H9 (cell line): Measurements from ENCODE around the gene MRPL28. TPM values are rescaled to one million over a fixed set of nuclear protein-coding genes. Genes with fewer than 3 reads are reported as not detected.
A peak's percentile ranks its signal among the peaks of the same experiment; 100 is the strongest.

Experiments used
- DNase-seq: peaks from one replicate; pipeline ENCODE4 v3.0.0-alpha.2; 2017
- H2AFZ ChIP-seq: one replicate; pipeline ENCODE4 v1.6.1; 2013; ENCODE audit warnings: mild to moderate bottlenecking, low read length, control low read depth, moderate library complexity
- H2AK5ac ChIP-seq: 2 replicates; pipeline ENCODE4 v1.6.1; 2013; ENCODE audit warnings: low read length, control low read depth, mixed read lengths; ENCODE audit not compliant: insufficient read length
- H2BK120ac ChIP-seq: one replicate; pipeline ENCODE4 v1.6.1; 2013; ENCODE audit warnings: low read depth, mild to moderate bottlenecking, low read length, control low read depth, inconsistent platforms; ENCODE audit not compliant: poor library complexity, severe bottlenecking
- H2BK12ac ChIP-seq: 2 replicates; pipeline ENCODE4 v1.6.1; 2013; ENCODE audit warnings: low read length, control low read depth, mixed read lengths, low read depth; ENCODE audit not compliant: insufficient read length
- H2BK15ac ChIP-seq: 2 replicates; pipeline ENCODE4 v1.6.1; 2013; ENCODE audit warnings: low read depth, low read length, control low read depth
- H2BK20ac ChIP-seq: one replicate; pipeline ENCODE4 v1.6.1; 2013; ENCODE audit warnings: low read depth, mild to moderate bottlenecking, low read length, control low read depth, inconsistent platforms; ENCODE audit not compliant: poor library complexity, severe bottlenecking
- H2BK5ac ChIP-seq: 2 replicates; pipeline ENCODE4 v1.6.1; 2013; ENCODE audit warnings: low read length, control low read depth, mixed read lengths; ENCODE audit not compliant: insufficient read length
- H3K14ac ChIP-seq: 2 replicates; pipeline ENCODE4 v1.6.1; 2013; ENCODE audit warnings: low read length, control low read depth; ENCODE audit not compliant: insufficient read depth
- H3K18ac ChIP-seq: 2 replicates; pipeline ENCODE4 v1.6.1; 2013; ENCODE audit warnings: low read depth, mild to moderate bottlenecking, mixed read lengths, low read length, control low read depth; ENCODE audit not compliant: insufficient read length
- H3K23ac ChIP-seq: 2 replicates; pipeline ENCODE4 v1.6.1; 2013; ENCODE audit warnings: low read length, control low read depth, mixed read lengths, low read depth; ENCODE audit not compliant: insufficient read length
- H3K23me2 ChIP-seq: 2 replicates; pipeline ENCODE4 v1.6.1; 2013; ENCODE audit warnings: low read depth, mild to moderate bottlenecking, mixed read lengths, low read length, control low read depth; ENCODE audit not compliant: insufficient read length, poor library complexity, severe bottlenecking
- H3K27ac ChIP-seq: 2 replicates; pipeline ENCODE4 v1.5.1; 2013; ENCODE audit warnings: low read length, control low read depth, mixed read lengths, low read depth; ENCODE audit not compliant: insufficient read length
- H3K27me3 ChIP-seq: 2 replicates; pipeline ENCODE4 v1.6.1; 2013; ENCODE audit warnings: low read length, control low read depth, inconsistent platforms; ENCODE audit not compliant: insufficient read depth
- H3K4ac ChIP-seq: 2 replicates; pipeline ENCODE4 v1.6.1; 2013; ENCODE audit warnings: low read depth, mild to moderate bottlenecking, control low read depth, inconsistent platforms, low read length, moderate library complexity
- H3K4me1 ChIP-seq: 2 replicates; pipeline ENCODE4 v1.6.1; 2013; ENCODE audit warnings: low read length, control low read depth, inconsistent platforms; ENCODE audit not compliant: insufficient read depth
- H3K4me2 ChIP-seq: 2 replicates; pipeline ENCODE4 v1.6.1; 2013; ENCODE audit warnings: low read length, control low read depth, mixed read lengths; ENCODE audit not compliant: insufficient read length, insufficient read depth
- H3K56ac ChIP-seq: 2 replicates; pipeline ENCODE4 v1.6.1; 2013; ENCODE audit warnings: low read depth, mild to moderate bottlenecking, mixed read lengths, low read length, control low read depth; ENCODE audit not compliant: insufficient read length
- H3K79me1 ChIP-seq: 2 replicates; pipeline ENCODE4 v1.6.1; 2013; ENCODE audit warnings: low read depth, mild to moderate bottlenecking, moderate library complexity, low read length, control low read depth, inconsistent platforms; ENCODE audit not compliant: insufficient read depth, poor library complexity, severe bottlenecking
- H3K79me2 ChIP-seq: 2 replicates; pipeline ENCODE4 v1.6.1; 2013; ENCODE audit warnings: low read length, control low read depth, inconsistent platforms; ENCODE audit not compliant: insufficient read depth
- H3K9ac ChIP-seq: 2 replicates; pipeline ENCODE4 v1.6.1; 2013; ENCODE audit warnings: low read length, control low read depth, mixed read lengths; ENCODE audit not compliant: insufficient read length; ENCODE audit errors: extremely low read depth
- H3K9me3 ChIP-seq: one replicate; pipeline ENCODE4 v1.6.1; 2013; ENCODE audit warnings: low read depth, low read length, inconsistent platforms; ENCODE audit not compliant: control insufficient read depth
- H3T11ph ChIP-seq: one replicate; pipeline ENCODE4 v1.6.1; 2013; ENCODE audit warnings: mild to moderate bottlenecking, low read length, control low read depth, inconsistent platforms
- H4K20me1 ChIP-seq: one replicate; pipeline ENCODE4 v1.6.1; 2013; ENCODE audit not compliant: control insufficient read depth, insufficient read length, insufficient read depth
- H4K5ac ChIP-seq: 2 replicates; pipeline ENCODE4 v1.6.1; 2013; ENCODE audit warnings: low read depth, mild to moderate bottlenecking, mixed read lengths, low read length, control low read depth; ENCODE audit not compliant: insufficient read length
- H4K8ac ChIP-seq: replicated peaks from 2 replicates; pipeline ENCODE4 v1.6.1; 2013; ENCODE audit warnings: low read length, control low read depth, mixed read lengths, low read depth; ENCODE audit not compliant: insufficient read length
- H4K91ac ChIP-seq: 2 replicates; pipeline ENCODE4 v1.6.1; 2013; ENCODE audit warnings: low read depth, mild to moderate bottlenecking, moderate library complexity, mixed read lengths, low read length, control low read depth; ENCODE audit not compliant: insufficient read length
- H3K27ac Mint-ChIP-seq, 3 experiments: 2 replicates in 2 of 3; 3 replicates in 1 of 3; pipeline ENCODE4 v1.8.0; 2020 to 2021; ENCODE audit warnings: mixed read lengths in 3 of 3, mild to moderate bottlenecking in 1 of 3, moderate library complexity in 1 of 3
- H3K27me3 Mint-ChIP-seq: 2 replicates; pipeline ENCODE4 v1.8.0; 2021; ENCODE audit warnings: low read depth, mild to moderate bottlenecking, moderate library complexity, mixed read lengths
- H3K36me3 Mint-ChIP-seq, 3 experiments: 2 replicates in 2 of 3; 3 replicates in 1 of 3; pipeline ENCODE4 v1.8.0; 2020 to 2021; ENCODE audit warnings: low read depth in 3 of 3, mixed read lengths in 3 of 3; ENCODE audit not compliant: insufficient read depth in 1 of 3
- H3K4me1 Mint-ChIP-seq, 2 experiments: 2 replicates each; pipeline ENCODE4 v1.8.0; 2020; ENCODE audit warnings: mixed read lengths in 2 of 2
- H3K4me3 Mint-ChIP-seq, 2 experiments: 2 replicates in 1 of 2; 3 replicates in 1 of 2; pipeline ENCODE4 v1.8.0; 2020 to 2021; ENCODE audit warnings: mild to moderate bottlenecking in 2 of 2, mixed read lengths in 2 of 2, moderate library complexity in 1 of 2
- H3K9me3 Mint-ChIP-seq, 2 experiments: 2 replicates in 1 of 2; 3 replicates in 1 of 2; pipeline ENCODE4 v1.8.0; 2020; ENCODE audit warnings: mild to moderate bottlenecking in 2 of 2, mixed read lengths in 2 of 2, moderate library complexity in 1 of 2
- CTCF ChIP-seq: fragments of 200-600 bp; sonication (generic); conservative IDR thresholded peaks from 3 replicates; pipeline ENCODE4 v1.8.0; 2021; ENCODE audit warnings: antibody characterized with exemption, mild to moderate bottlenecking
- WGBS: extraction: QIAGEN DNeasy Blood & Tissue Kit; methylation state at CpG from one replicate; pipeline ENCODE4 v1.1.7; 2013; ENCODE audit warnings: missing lambda C conversion rate, low lambda C conversion rate, mixed read lengths; ENCODE audit not compliant: insufficient read length; ENCODE audit errors: extremely low coverage; 5-methylcytosine and 5-hydroxymethylcytosine counted together
- total RNA-seq: library from RNA; stranded (reverse); gene quantifications from 2 replicates; pipeline ENCODE4 v1.2.1, GENCODE V29; 2021

The MRPL28 gene
- total RNA-seq, 1 experiment from 2014 or later = 154 TPM

- H4K91ac ChIP-seq = no peak overlapping the region
- H3K9me3 ChIP-seq = no peaks in the 10 kb centered on the region
- H3K79me1 ChIP-seq = peaks cover 7% of the 10 kb centered on the region
- no peak overlapping the region for H3K9ac ChIP-seq
- H3K27ac ChIP-seq = no peak overlapping the region
- H4K8ac ChIP-seq = no peak overlapping the region
- DNase-seq = no peak
- H2BK15ac ChIP-seq = no peak overlapping the region
- H3K23me2 ChIP-seq = no peaks in the 10 kb centered on the region
- Mint-ChIP-seq H3K9me3 (no peaks in the 10 kb centered on the region), H3K4me1 (peaks cover 13 to 17% of the 10 kb centered on the region in 2 experiments), H3K27ac (peak overlapping the region in 2 of 3 experiments; percentile 8 to 14; a peak in 2 of 7 replicates), H3K27me3 (no peaks in the 10 kb centered on the region), H3K36me3 (peaks cover 44 to 76% (median 50%) of the 10 kb centered on the region in 3 experiments), H3K4me3 (no peak overlapping the region)
- no peak overlapping the region for H3K4ac ChIP-seq
- no peaks in the 10 kb centered on the region; the same call in 1 of the 2 replicates for H3K4me1 ChIP-seq
- no peak overlapping the region for H2AFZ ChIP-seq
- no CpG with 5 or more reads among the region's 15 CpGs for WGBS
- H2BK5ac ChIP-seq = no peak overlapping the region
- no peak overlapping the region for H3K4me2 ChIP-seq
- no peak overlapping the region for H2AK5ac ChIP-seq
- H3K79me2 ChIP-seq = peaks cover 37% of the 10 kb centered on the region; the same call in 1 of the 2 replicates
- no peak overlapping the region for H2BK120ac ChIP-seq
- no peak for TF ChIP-seq CTCF
- no peak overlapping the region for H3K14ac ChIP-seq
- no peaks in the 10 kb centered on the region for H4K20me1 ChIP-seq
- no peak overlapping the region for H2BK20ac ChIP-seq
- H2BK12ac ChIP-seq = no peak overlapping the region
- H3T11ph ChIP-seq = no peak overlapping the region
- no peak overlapping the region for H3K23ac ChIP-seq
- no peak overlapping the region for H3K18ac ChIP-seq
- no peaks in the 10 kb centered on the region for H3K27me3 ChIP-seq
- H4K5ac ChIP-seq = no peak overlapping the region
- no peak overlapping the region for H3K56ac ChIP-seq
These were observed 23.8 kb downstream of the MRPL28 start for GRCh38 chr16:346587-346986.
